ENCODE measurements around the gene BIRC5.

BIRC5 gene

GRCh38 chr17:78258323-78259191, 44.5 kb downstream of the BIRC5 start:
- peak; percentile 68 to 79 for DNase-seq

DNA sequence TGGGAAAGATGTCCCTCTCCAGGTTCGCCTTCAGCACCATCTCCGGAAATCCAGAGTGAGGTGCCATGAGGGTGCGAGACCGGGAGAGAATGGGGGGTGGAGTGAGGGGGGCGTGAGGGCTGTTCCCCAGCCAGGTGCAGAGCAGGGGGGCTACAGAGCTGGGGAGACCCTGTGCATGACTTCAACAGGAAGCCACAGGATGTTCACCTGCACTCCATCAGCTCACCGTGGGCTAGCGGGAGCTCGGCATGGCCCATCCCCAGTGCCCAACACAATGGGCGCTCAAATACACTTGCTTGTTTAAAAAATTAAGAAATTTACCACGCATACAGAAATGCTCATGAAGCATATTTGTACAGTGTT, 45.1 kb downstream of the BIRC5 start:
- no peak for DNase-seq

DNA sequence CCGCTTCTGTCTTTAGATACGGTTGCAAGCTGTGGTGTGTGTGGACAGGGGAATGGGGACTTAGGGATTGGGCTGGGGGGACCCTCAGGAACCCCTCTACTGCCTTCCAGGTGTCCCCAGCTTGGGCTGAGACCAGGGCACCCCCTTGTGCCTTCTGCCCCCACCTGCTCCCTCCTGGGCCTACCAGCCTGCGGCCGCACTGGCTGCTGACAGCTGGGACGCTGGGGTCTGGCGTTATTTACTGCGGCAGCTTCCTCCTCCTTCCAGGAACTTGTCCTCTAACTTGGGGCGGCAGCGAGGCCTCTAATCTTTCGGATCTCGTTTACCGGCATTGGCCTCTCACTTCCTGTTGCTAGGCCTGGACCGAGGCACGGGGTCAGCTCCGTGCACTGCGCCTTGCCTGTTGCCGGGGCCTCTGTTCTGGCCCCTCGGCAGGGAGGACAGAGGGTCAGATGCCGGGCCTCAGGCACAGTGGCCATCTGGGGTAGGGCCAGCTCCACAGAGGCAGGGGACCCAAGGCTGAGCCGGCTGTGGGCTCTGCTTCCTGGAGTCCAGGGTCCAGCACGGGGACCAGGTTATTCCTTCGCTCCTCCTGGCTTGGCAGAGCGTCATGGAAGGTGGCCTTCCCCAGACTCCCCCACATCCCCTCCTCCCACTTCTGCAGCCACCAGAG, 49.1 kb downstream of the BIRC5 start:
- no peak for DNase-seq

DNA sequence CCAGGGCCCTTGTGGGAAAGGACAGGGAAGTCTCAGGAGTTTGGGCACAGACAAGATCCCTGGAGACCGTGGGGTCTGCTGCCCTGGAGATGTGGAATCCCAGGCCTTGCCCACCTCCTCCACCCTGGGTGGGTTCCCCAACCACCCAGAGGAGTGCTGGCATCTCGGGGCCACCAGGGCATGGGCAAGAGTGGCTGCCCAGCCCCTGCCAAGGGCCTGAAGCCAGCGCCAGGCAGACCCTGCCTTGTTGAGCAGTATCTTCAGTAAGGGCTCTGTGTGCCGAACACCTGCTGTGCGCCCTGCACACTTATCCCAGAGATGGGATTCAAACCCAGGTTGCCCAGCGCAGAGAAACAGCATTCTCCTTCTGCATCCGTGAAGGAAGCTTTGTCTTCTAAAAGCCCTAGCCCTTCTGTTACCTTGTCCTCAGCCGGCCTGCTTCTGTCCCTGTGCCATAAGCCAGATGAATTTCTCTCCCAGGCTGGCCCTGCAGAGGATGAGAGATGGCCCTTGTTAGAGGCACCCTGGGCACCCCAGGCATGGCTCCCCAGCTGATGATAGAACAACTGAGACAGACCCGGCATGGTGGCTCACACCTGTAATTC, 49.8 kb downstream of the BIRC5 start:
- no peak for DNase-seq

DNA sequence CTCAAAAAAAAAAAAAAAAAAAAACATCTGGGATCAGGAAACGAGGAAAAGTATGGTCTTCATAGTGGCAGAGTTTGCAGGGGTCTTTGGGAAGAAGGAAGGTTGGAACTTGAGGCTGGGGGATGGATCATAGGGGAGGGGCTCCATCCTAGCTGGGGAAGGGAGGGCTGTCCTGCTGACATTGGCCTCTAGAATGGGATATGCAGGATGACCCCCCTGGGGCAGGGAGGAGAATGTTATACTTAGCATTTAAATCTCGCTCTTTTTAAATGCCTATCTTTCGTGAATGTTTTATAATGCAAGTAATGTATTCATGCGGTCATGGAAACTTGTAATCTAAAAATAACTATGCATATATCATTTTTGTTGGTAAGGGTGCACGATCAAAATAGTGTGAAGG, 50.5 kb downstream of the BIRC5 start:
- DNase-seq = no peak

DNA sequence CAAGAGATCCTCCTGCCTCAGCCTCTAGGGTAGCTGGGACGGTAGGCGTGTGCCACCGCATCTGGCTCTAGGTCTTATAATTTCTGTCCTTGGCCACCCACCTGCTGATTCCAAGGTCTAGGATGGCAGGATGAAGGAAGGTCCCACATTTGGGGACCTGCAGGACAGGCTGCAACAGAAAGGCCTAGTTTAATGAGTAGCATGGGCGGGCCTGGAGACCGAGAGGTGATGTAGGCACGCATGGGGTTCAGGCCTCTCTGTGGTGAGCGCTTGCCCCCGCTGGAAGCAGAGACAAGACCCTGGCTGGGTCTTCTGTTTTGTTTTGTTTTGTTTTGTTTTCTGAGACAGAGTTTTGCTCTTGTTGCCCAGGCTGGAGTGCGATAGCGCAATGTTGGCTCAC, 51.1 kb downstream of the BIRC5 start:
- DNase-seq = no peak

DNA sequence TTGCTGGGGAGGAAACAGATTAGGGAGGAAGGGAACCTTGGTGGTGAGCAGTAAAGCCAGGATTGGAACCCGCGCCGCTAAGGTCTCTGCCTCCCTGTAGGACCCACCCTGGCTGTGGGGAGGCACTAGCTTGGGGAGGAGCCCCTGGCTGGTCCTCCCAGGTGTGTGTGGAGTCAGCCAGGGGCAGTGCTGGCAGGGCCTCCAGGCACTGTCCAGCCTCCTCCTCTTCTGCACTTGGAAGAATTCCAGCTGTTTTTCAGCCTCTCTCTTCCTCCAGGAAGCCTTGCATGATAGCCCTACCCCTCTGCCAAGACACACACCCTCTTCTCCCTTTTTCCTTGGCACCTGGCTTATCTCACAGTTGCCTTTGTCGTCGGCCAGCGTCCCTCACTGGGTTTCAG, 52.2 kb downstream of the BIRC5 start:
- no peak for DNase-seq

DNA sequence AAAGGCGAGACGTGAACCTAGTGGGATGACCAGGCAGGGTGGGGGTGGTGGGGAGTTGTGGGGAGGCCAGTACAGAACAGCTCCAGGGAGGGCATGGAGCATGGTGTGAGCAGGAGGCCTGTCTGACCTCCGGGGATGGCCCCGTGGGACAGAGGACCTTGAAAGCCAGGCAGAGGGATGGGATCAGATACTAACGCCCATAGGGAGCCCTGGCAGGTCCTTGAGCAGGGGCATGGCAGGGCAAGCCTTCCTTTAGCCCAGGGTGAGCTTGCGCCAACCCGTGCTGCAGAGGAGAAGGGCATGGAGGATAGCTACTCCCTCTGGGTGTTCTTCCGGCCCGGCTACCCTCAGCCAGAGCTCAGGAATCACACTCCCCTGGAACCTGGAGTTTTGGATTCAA, 52.7 kb downstream of the BIRC5 start:
- DNase-seq = no peak

DNA sequence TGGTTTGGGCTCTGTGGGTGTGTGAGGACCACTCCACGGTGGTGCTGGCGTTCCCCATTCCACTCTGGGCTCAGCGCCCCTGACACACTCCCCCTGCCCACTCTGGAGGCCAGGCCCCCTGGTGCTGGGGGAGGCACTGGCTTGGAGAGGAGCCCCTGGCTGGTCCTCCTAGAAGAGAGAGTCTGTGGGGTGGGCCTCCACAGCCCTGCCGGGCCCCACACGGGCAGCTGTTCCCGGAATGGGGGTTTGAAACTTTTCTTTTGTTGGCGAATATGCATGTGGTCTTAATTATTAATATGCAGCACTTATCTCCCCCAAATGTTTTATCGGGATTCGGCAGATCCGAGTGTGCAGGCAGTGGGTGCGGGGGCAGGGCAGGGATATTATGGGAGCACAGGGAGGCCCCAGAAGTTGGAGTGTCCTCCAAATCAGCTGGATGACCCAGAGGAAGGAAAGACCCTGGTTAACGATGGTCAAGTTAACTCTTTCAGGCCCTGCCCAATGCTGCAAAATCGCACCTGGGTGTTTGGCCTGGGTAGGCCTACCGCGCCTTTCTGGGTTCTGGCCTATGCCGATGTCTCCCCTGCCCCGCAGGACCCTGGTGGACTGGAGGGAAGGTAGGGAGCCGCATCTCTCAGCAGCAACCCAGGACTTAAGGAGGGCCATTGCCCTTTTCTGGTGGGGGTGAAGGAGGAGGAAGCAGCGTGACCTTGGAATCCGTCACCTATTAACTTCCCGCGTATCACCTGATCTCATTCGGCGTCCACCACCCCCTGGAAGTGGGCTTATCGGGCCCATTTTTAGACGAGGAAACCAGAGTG, 53.4 kb downstream of the BIRC5 start:
- DNase-seq = no peak

DNA sequence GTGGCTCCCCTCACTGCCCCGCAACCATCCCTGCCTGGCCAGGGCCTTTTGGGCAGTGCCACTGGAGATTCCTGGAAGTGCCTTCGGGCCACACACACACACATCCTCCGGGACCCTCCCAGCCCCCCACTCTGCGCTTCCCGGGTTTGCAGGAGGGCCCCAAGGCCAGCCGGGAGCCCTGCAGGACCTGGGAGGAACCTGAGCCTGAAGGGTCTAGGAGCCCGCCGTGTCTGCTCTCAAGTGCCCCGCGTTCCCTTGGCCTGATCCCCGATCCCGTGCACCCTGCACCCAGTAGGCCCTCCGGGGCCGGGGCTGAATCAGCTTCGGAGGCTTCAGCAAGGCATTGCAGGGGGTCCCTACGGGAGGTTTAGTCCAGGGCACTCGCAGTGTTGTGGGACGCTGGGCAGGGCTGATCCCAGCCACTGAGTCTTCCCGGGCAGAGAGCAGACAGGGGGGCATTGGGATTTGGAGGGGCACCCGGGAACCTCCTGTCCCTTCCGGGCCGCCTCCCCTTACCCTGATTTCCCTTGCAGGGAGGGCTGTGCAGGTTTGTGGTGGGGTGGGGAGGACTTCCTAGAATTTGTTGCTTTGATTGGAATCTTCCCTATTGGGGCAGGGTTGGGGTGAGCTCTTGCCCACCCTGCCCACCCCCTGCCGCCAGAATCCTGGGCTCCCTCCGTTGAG, 54.3 kb downstream of the BIRC5 start:
- DNase-seq = no peak

DNA sequence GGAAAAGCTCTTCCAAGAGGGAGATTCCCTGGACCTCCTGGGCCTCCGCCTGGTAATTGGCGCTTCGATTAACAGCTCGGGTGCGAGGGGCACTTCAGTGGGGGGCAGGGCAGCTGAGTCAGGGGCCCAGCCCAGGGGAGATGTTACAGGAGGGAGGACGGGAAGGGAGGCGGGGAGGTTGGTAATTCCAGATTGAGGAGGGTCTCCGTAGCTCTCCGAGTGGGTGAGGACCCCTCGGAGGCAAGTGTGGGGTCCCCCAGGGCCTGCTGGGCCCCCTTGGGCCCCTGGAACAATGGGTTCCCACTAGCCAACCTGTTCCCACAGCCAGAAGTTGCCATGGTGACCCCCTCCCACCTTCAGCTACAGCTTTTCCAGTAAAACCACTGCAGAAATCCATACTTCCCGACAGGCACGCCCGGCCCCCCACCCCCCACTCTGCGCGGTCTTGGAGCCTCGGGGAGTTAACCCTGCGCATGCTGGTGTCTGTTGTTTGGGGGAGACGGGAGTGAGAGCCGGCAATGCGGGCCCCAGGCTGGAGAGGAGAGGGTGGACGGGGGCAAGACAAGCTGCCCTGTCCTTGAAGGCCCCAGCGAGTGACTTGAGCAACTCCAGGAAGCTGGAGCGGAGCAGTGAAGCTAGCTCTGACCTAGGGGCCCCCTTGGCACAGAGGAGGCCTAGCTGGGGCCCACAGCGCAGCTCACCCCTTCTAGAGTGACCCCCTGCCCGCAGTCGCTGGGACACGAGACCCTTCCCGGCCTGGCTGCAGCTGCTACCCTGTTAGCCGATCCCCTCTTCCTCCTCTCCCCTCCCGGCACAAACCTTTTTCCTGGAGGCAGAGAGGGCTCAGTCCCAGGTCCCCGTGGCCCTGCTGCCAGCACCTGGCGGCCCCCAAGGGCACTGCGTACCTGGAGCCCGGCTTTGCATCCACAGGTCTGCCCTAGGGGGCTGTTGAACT, 55.2 kb downstream of the BIRC5 start:
- DNase-seq = no peak

- DNase-seq = no peak
These were observed 55.9 kb downstream of the BIRC5 start for GRCh38 chr17:78269955-78270381.

- DNase-seq = peak in 1 of 2 experiments; percentile 32
These were observed 57.5 kb downstream of the BIRC5 start for GRCh38 chr17:78271419-78272170.

DNA sequence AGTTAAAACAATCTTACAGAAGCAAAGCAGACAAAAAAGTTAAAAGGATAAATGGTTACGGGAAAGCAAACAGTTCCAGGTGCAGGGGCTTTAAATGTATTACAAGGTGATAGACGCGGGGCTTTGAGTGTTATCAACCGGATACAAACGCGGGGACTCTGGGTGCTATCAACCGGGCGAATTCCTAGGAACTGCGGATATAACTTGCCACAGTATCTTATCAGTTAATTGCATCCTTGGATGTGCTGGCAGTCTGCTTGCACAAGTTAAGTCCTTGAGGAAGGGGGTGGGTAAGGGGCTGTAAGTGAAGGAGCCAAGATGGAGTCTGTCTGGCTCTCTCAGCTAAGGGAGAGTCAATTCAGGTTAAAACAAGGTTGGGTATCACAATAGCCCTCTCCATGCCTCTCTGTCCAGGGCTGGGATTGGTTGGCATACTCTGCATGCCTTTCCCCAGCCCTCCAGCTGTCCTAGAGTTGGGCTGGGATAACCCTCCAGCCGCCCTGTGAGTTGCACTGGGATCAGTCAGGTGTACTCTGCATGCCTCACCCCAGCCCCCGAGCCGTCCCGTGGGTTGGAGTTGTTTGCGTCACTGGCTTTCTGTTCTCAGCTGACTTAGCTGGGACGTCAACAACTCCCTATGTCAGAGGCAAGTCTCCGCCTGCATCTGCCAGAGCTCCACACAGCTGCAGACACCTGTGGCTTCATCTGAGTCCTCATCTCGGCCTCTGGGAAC, 58.3 kb downstream of the BIRC5 start:
- DNase-seq = peak; percentile 51 to 75

DNA sequence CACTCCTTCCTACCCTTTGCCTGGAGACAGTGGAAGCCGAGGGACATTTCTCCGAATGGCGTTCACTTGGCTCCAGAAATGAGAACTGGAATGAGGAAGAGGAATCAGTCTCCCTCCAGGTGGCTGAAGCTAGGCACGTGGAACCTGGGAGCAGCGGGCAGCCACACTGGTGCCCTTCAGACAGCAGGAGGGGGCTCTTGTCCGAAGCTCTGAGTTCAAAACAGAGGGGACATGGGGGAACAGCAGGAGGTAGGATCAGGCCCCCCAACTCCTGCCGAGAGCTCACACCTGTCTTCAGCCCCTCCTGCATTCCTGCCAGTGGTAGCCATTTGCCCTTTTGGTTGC, 58.8 kb downstream of the BIRC5 start:
- DNase-seq = no peak

DNA sequence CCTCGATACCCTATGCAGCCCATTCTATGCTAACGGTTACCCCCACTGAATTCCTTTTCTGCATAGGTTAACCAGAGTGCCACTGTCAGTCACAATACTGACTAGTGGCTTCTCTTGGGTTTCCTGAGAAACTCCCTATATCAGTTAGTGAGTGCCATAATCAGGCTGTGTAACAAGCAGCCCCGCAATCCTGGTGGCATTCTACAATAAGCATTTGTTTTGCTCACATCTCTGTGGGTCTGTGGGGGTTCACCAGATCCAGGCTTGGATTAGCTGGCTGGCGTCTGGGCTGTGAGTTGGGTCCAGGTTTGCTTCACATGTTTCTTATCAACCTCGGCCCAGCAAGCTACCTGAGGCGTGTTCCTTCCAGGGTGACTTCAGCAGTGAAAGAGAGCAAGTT, 59.8 kb downstream of the BIRC5 start:
- no peak for DNase-seq
